ENCODE data around the gene PAIP1.
"Not testable (repeated sequence)": the region's sequence is repeated elsewhere in the genome, so short reads cannot be mapped to it uniquely, and the experiment has no call there.

The PAIP1 gene

GRCh38 chr5:43556857-43557542 is at the start of gene PAIP1:
PAIP1 (minus strand) TSS chr5:43557077; CDS start chr5:43556846, 231 bp downstream.
- peak; percentile 56 to 72 (median 72) for DNase-seq (ENCODE audit: low read depth in 3 of 3)

- no peak for DNase-seq (ENCODE audit: low read depth in 3 of 3)
Observed at GRCh38 chr5:43606351-43606750, 49.5 kb upstream of the PAIP1 start.

GRCh38 chr5:43604699-43605098 is 47.8 kb upstream of the PAIP1 start:
- DNase-seq (ENCODE audit: low read depth in 3 of 3): no peak

- peak; percentile 23 to 32 (median 25) for DNase-seq (ENCODE audit: low read depth in 3 of 3)
Observed at GRCh38 chr5:43603344-43604217, 46.7 kb upstream of the PAIP1 start.

GRCh38 chr5:43602461-43603343 is 45.8 kb upstream of the PAIP1 start, which contains the start of gene NNT:
NNT (plus strand) TSS chr5:43603180; CDS start chr5:43609196, 6,016 bp downstream.
- peak; percentile 48 to 67 (median 61) for DNase-seq (ENCODE audit: low read depth in 3 of 3)

- no peak for DNase-seq (ENCODE audit: low read depth in 3 of 3)
Observed at GRCh38 chr5:43601454-43602260, 44.8 kb upstream of the PAIP1 start.

- not testable (repeated sequence) for DNase-seq (ENCODE audit: low read depth in 3 of 3)
Observed at GRCh38 chr5:43598927-43599326, 42.0 kb upstream of the PAIP1 start.

- DNase-seq (ENCODE audit: low read depth in 3 of 3): no peak
Observed at GRCh38 chr5:43592363-43592762, 35.5 kb upstream of the PAIP1 start.

GRCh38 chr5:43590700-43591099 is 33.8 kb upstream of the PAIP1 start:
- DNase-seq (ENCODE audit: low read depth in 3 of 3): no peak

GRCh38 chr5:43589310-43589709 is 32.4 kb upstream of the PAIP1 start:
- DNase-seq (ENCODE audit: low read depth in 3 of 3): no peak

- DNase-seq (ENCODE audit: low read depth in 3 of 3): no peak
Observed at GRCh38 chr5:43588842-43589241, 32.0 kb upstream of the PAIP1 start.

- no peak for DNase-seq (ENCODE audit: low read depth in 3 of 3)
Observed at GRCh38 chr5:43584166-43584699, 27.4 kb upstream of the PAIP1 start.

GRCh38 chr5:43583724-43584123 is 26.8 kb upstream of the PAIP1 start:
- no peak for DNase-seq (ENCODE audit: low read depth in 3 of 3)

GRCh38 chr5:43582082-43583005 is 25.5 kb upstream of the PAIP1 start:
- DNase-seq (ENCODE audit: low read depth in 3 of 3): no peak

GRCh38 chr5:43581398-43581797 is 24.5 kb upstream of the PAIP1 start:
- no peak for DNase-seq (ENCODE audit: low read depth in 3 of 3)

GRCh38 chr5:43580402-43581210 is 23.7 kb upstream of the PAIP1 start:
- not testable (repeated sequence) for DNase-seq (ENCODE audit: low read depth in 3 of 3)

- no peak for DNase-seq (ENCODE audit: low read depth in 3 of 3)
Observed at GRCh38 chr5:43573058-43573457, 16.2 kb upstream of the PAIP1 start.

GRCh38 chr5:43572357-43572756 is 15.5 kb upstream of the PAIP1 start:
- no peak for DNase-seq (ENCODE audit: low read depth in 3 of 3)

GRCh38 chr5:43571237-43571636 is 14.4 kb upstream of the PAIP1 start:
- DNase-seq (ENCODE audit: low read depth in 3 of 3): no peak

Measured in stimulated activated CD4-positive, alpha-beta T cell treated with anti-CD3 and anti-CD28 coated beads, TNF-alpha, amount 100 ng/mL, for 4 hours (primary cell).